H1 (cell line): ENCODE measurements around the gene MRPS17. TPM values are rescaled to one million over a fixed set of nuclear protein-coding genes. Genes with fewer than 3 reads are reported as not detected.

Experiments used
- HDAC2 ChIP-seq, 2 experiments: fragments of 300-600 bp in 1 of 2; sonication (generic) in 1 of 2; IDR thresholded peaks; 2 replicates each; pipeline ENCODE4 v1.6.1; 2011 to 2012; ENCODE audit warnings: low read depth in 2 of 2, low read length in 2 of 2, mild to moderate bottlenecking in 2 of 2, moderate library complexity in 2 of 2, borderline replicate concordance in 1 of 2, inconsistent platforms in 1 of 2
- KDM4A ChIP-seq: IDR thresholded peaks from one replicate; pipeline ENCODE4 v1.7.1; 2012; ENCODE audit warnings: low read depth, mild to moderate bottlenecking, moderate library complexity, low read length, inconsistent platforms; ENCODE audit not compliant: severe bottlenecking
- MAFK ChIP-seq: IDR thresholded peaks from 2 replicates; pipeline ENCODE4 v1.6.1; 2012; ENCODE audit warnings: low read depth, mild to moderate bottlenecking, improper control_type of control experiment, low read length
- PHF8 ChIP-seq: fragments of 200-600 bp; sonication (generic); conservative IDR thresholded peaks from 2 replicates; pipeline ENCODE4 v1.7.1; 2012; ENCODE audit warnings: low read depth, mild to moderate bottlenecking, inconsistent platforms, low read length, moderate library complexity
- RFX5 ChIP-seq: IDR thresholded peaks from 2 replicates; pipeline ENCODE4 v1.6.1; 2011; ENCODE audit warnings: low read depth, low read length, improper control_type of control experiment, borderline replicate concordance
- SIN3A ChIP-seq, 2 experiments: IDR thresholded peaks in 1 of 2; conservative IDR thresholded peaks in 1 of 2; 2 replicates each; pipeline ENCODE4 v1.6.1; 2011 to 2012; ENCODE audit warnings: low read length in 2 of 2, improper control_type of control experiment in 1 of 2, low read depth in 1 of 2, mild to moderate bottlenecking in 1 of 2
- polyA plus RNA-seq, 7 experiments: library from polyadenylated mRNA; depleted of rRNA in 3 of 7; stranded (reverse) in 5 of 7; unstranded in 2 of 7; fragments of >200 nt in 5 of 7; fragments of 200-250 nt in 2 of 7; gene quantifications; 1 replicate in 5 of 7; 2 replicates in 1 of 7; 4 replicates in 1 of 7; pipeline versions ENCODE4 v1.2.1 to v1.2.3, GENCODE V29; 2011 to 2013; ENCODE audit warnings: missing spikeins in 2 of 7, mixed read lengths in 2 of 7
- total RNA-seq: library from RNA; stranded (reverse); fragmentation: NEBNext Ultra II Directional; extraction: Animal tissue kit (Norgen Biotek cat#: 25700); gene quantifications from 2 replicates; pipeline ENCODE4 v1.2.1, GENCODE V29; 2021

MRPS17 gene
- total and polyA plus RNA-seq, 2 of the 8 experiments (the other 6 are each of a cell fraction or from before 2014, with no cell fraction given), result 15.8 to 27.3 TPM

DNA sequence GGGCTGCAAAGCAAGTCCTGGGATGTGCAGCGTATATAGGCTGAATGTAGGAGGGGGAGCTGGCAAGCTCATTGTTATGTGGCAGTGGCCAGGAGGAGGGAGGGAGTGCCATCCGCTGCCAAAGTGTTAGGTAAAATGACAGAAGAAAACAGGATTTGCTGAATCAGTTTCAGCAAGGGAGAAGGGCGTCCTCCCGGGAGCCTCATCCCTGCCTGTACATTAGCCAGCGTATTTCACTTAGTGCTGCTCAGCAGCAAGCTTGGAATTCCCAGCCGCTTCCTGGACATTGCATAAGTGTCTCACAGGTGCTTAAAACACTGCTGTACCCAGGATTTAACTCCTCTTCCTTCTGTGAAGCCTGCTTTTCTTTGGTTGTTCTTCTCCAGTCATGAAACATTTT lies 15.2 kb downstream of the MRPS17 start (continued):
- TF ChIP-seq SIN3A (conservative IDR thresholded peaks at IDR 0.05 in 1 of 2, IDR thresholded peaks at IDR 0.05 in 1 of 2; ENCODE audit: low read depth in 1 of 2, low read length in 2 of 2) (no peak), HDAC2 (IDR thresholded peaks at IDR 0.05; ENCODE audit: borderline replicate concordance in 1 of 2, low read depth in 2 of 2, low read length in 2 of 2) (no peak), RFX5 (no peak), KDM4A (no peak), MAFK (no peak), PHF8 (no peak)
